Endothelial cell of umbilical vein (primary cell): ENCODE measurements around the gene TNFAIP8. TPM values are rescaled to one million over a fixed set of nuclear protein-coding genes. Genes with fewer than 3 reads are reported as not detected.
A peak's percentile ranks its signal among the peaks of the same experiment; 100 is the strongest.
"Not testable (repeated sequence)": the region's sequence is repeated elsewhere in the genome, so short reads cannot be mapped to it uniquely, and the experiment has no call there.

Experiments
- BruUV-seq: library from RNA; stranded (reverse); fragments of 400-500 nt; replicated peaks from 2 replicates; lab custom pipeline; 2021; lab: Mats Ljungman, UMichigan
- CTCF ChIA-PET: fragments of 300-600, 350-600 bp; sonication (Branson Sonifier 250); formaldehyde crosslinking; loops from one replicate; lab custom pipeline; 2021; ENCODE audit warnings: antibody characterized with exemption, inconsistent platforms; lab: Charles Lee
- POLR2A ChIA-PET: fragments of 300-600, 350-600 bp; sonication (Branson Sonifier 250); formaldehyde crosslinking; loops from one replicate; lab custom pipeline; 2021; ENCODE audit warnings: antibody characterized with exemption, inconsistent platforms; lab: Charles Lee
- DNase-seq: peaks from one replicate; pipeline ENCODE4 v3.0.0-alpha.2; 2011; ENCODE audit warnings: low read depth, low spot score
- FAIRE-seq: peaks from 2 replicates; lab custom pipeline; 2011; peaks lifted over from hg19 to GRCh38; lab: Jason Lieb, UNC
- H2AFZ ChIP-seq: 2 replicates; pipeline ENCODE4 v1.6.0; 2012; ENCODE audit warnings: low read depth, low read length, control low read depth, inconsistent platforms
- H3K27ac ChIP-seq: 2 replicates; pipeline ENCODE4 v1.5.1; 2011; ENCODE audit warnings: low read depth, mild to moderate bottlenecking, control low read depth, low read length, moderate library complexity; ENCODE audit not compliant: insufficient read depth
- H3K27me3 ChIP-seq, 2 experiments: 2 replicates each; pipeline versions ENCODE4 v1.6.0 to v1.6.1; 2011; ENCODE audit warnings: low read length in 2 of 2, mixed read lengths in 1 of 2; ENCODE audit not compliant: control insufficient read depth in 2 of 2, insufficient read depth in 2 of 2
- H3K36me3 ChIP-seq, 2 experiments: 2 replicates in 1 of 2; 3 replicates in 1 of 2; pipeline ENCODE4 v1.5.1; 2011; ENCODE audit warnings: low read length in 2 of 2, mild to moderate bottlenecking in 1 of 2, moderate library complexity in 1 of 2; ENCODE audit not compliant: control insufficient read depth in 2 of 2, insufficient read depth in 2 of 2; ENCODE audit errors: extremely low read depth in 1 of 2
- H3K4me1 ChIP-seq: 3 replicates; pipeline ENCODE4 v1.5.1; 2011; ENCODE audit warnings: mild to moderate bottlenecking, low read length; ENCODE audit not compliant: control insufficient read depth, insufficient read depth; ENCODE audit errors: extremely low read depth
- H3K4me2 ChIP-seq: 2 replicates; pipeline ENCODE4 v1.6.1; 2011; ENCODE audit warnings: low read length, control low read depth, mixed read lengths; ENCODE audit not compliant: insufficient read depth
- H3K4me3 ChIP-seq, 3 experiments: fragments of 200-600 bp in 1 of 3; sonication (generic), shearing (Covaris generic) in 1 of 3; replicated peaks in 1 of 3; 2 replicates each; pipeline ENCODE4 v1.5.1; 2011 to 2016; ENCODE audit warnings: control low read depth in 3 of 3, low read length in 3 of 3, mild to moderate bottlenecking in 2 of 3, inconsistent platforms in 1 of 3, low read depth in 1 of 3, moderate library complexity in 1 of 3; ENCODE audit not compliant: insufficient read depth in 1 of 3
- H3K79me2 ChIP-seq: 2 replicates; pipeline ENCODE4 v1.6.0; 2012; ENCODE audit warnings: low read length, inconsistent platforms; ENCODE audit not compliant: control insufficient read depth, insufficient read depth
- H3K9ac ChIP-seq: replicated peaks from 2 replicates; pipeline ENCODE3; 2011; ENCODE audit warnings: low read length, control low read depth; ENCODE audit not compliant: insufficient read depth; ENCODE audit errors: extremely low read depth
- H3K9me1 ChIP-seq: replicated peaks from 3 replicates; pipeline ENCODE4 v1.6.0; 2011; ENCODE audit warnings: mild to moderate bottlenecking, low read length; ENCODE audit not compliant: control insufficient read depth, insufficient read depth; ENCODE audit errors: extremely low read depth
- H3K9me3 ChIP-seq: replicated peaks from 2 replicates; pipeline ENCODE4 v1.5.1; 2012; ENCODE audit warnings: low read length, inconsistent platforms; ENCODE audit not compliant: control insufficient read depth, insufficient read depth
- H4K20me1 ChIP-seq: replicated peaks from 2 replicates; pipeline ENCODE3; 2011; ENCODE audit warnings: mild to moderate bottlenecking, low read length; ENCODE audit not compliant: control insufficient read depth, insufficient read depth; ENCODE audit errors: extremely low read depth
- FOS ChIP-seq: IDR thresholded peaks from 2 replicates; pipeline ENCODE4 v1.6.1; 2011; ENCODE audit warnings: mild to moderate bottlenecking, low read length, moderate library complexity, borderline replicate concordance; ENCODE audit not compliant: insufficient read depth
- POLR2AphosphoS5 ChIP-seq: IDR thresholded peaks from 2 replicates; pipeline ENCODE4 v1.6.1; 2012; ENCODE audit warnings: low read depth, mild to moderate bottlenecking, control low read depth, low read length, moderate library complexity; ENCODE audit not compliant: insufficient read depth
- dilution Hi-C: fragments of 300-500 bp; cut with MboI; formaldehyde crosslinking; loops from one replicate; pipeline ENCODE4 v1.15.0; 2019; ENCODE audit warnings: low sequenced_read_pairs; ENCODE audit not compliant: extremely low pct_ligation_motif_present
- intact Hi-C: fragments of 100-400 bp; cut with micrococcal nuclease; formaldehyde crosslinking; loops from one replicate; pipeline ENCODE4 v1.10.0; 2022
- polyA plus RNA-seq, 4 experiments: library from polyadenylated mRNA; depleted of rRNA in 3 of 4; stranded (reverse) in 3 of 4; unstranded in 1 of 4; fragments of >200 nt; gene quantifications; 2 replicates each; pipeline versions ENCODE4 v1.2.1 to v1.2.3, GENCODE V29; 2011 to 2012; ENCODE audit warnings: missing spikeins in 1 of 4
- total RNA-seq: library from RNA; stranded (reverse); gene quantifications from 2 replicates; pipeline ENCODE4 v1.2.3, GENCODE V29; 2021
- TF ChIP-seq, protein P1 (sequence below), 2 donors: IDR thresholded peaks; 1 replicate in 1 of 2; 2 replicates in 1 of 2; pipeline ENCODE4 v1.5.1; 2011; ENCODE audit warnings: low read length in 2 of 2, mild to moderate bottlenecking in 2 of 2, moderate library complexity in 2 of 2, control low read depth in 1 of 2, inconsistent platforms in 1 of 2, low read depth in 1 of 2; ENCODE audit not compliant: insufficient read depth in 1 of 2; ENCODE audit errors: extremely low read depth in 1 of 2
- TF ChIP-seq, protein P2 (sequence below): IDR thresholded peaks from 2 replicates; pipeline ENCODE4 v1.6.1; 2011; ENCODE audit not compliant: insufficient read depth, insufficient read length

Gene TNFAIP8
- total and polyA plus RNA-seq, 2 donors (not counting 3 experiments of a cell fraction or from before 2014, with no cell fraction given) = 4.7 to 7.4 TPM

DNA sequence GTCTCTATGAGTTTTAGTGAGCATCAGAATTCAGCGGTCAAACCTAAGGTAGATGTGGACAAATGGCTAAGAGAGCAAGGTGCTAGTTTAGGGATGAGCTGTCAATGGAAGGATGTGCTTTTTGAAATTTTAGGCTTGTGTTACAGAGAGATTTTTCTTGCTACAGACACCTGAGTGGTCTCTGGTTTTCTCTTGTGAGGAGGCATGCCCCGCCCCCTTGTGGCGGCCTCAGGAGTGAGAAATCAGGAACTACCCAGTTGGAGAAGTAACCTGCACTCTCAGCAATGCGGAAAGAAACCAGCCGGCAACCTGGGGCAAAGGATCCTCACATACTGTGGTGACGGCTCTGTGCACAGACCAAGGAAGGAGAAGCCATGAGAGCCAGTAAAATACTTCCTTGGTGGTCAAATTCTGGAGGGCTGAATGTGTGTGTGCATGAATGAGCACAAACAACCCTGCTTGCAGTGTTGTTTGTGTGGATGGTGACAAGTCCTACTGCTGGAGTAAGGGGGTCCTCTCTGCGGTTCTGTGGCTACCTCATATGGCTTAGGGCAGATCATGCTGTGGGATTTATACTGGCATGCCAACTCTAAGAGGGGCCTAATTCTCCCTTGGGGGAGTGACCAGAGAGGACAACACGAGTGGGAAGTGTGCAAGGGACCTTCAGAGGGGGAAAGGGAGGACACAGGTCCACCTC is 79.8 kb downstream of the TNFAIP8 start:
- H3K9me3 ChIP-seq = no peaks in the 10 kb centered on the region
- no peak overlapping the region for H3K4me2 ChIP-seq
- H4K20me1 ChIP-seq = no peaks in the 10 kb centered on the region
- H3K27me3 ChIP-seq = peaks cover 4% of the 10 kb centered on the region in 2 experiments
- DNase-seq = peak; percentile 62
- BruUV-seq = no TSS peak
- H2AFZ ChIP-seq = no peak overlapping the region
- no peaks in the 10 kb centered on the region for H3K4me1 ChIP-seq
- TF ChIP-seq, protein P1, sequence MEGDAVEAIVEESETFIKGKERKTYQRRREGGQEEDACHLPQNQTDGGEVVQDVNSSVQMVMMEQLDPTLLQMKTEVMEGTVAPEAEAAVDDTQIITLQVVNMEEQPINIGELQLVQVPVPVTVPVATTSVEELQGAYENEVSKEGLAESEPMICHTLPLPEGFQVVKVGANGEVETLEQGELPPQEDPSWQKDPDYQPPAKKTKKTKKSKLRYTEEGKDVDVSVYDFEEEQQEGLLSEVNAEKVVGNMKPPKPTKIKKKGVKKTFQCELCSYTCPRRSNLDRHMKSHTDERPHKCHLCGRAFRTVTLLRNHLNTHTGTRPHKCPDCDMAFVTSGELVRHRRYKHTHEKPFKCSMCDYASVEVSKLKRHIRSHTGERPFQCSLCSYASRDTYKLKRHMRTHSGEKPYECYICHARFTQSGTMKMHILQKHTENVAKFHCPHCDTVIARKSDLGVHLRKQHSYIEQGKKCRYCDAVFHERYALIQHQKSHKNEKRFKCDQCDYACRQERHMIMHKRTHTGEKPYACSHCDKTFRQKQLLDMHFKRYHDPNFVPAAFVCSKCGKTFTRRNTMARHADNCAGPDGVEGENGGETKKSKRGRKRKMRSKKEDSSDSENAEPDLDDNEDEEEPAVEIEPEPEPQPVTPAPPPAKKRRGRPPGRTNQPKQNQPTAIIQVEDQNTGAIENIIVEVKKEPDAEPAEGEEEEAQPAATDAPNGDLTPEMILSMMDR (IDR thresholded peaks at IDR 0.05; ENCODE audit: extremely low read depth in 1 of 2, insufficient read depth in 1 of 2, low read depth in 1 of 2, low read length in 2 of 2) = peak; percentile 59 to 80
- TF ChIP-seq FOS (no peak), POLR2AphosphoS5 (no peak)
- TF ChIP-seq, protein P2, sequence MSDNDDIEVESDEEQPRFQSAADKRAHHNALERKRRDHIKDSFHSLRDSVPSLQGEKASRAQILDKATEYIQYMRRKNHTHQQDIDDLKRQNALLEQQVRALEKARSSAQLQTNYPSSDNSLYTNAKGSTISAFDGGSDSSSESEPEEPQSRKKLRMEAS = no peak
- CTCF ChIA-PET = interaction anchor here (0.6 to 4.0 kb wide), 15 partner anchors 11 to 492 kb away, joined by 3 to 57 read pairs (median 4); partner anchors contain the start of gene DTWD2
- POLR2A ChIA-PET = no interaction called here
- no peak overlapping the region for H3K27ac ChIP-seq
- intact Hi-C loops = loop anchor here (1.0 kb wide), 2 partner anchors 23 to 447 kb away; partner anchors contain the start of gene DTWD2
- no peak overlapping the region for H3K4me3 ChIP-seq
- H3K9ac ChIP-seq = no peak overlapping the region
- FAIRE-seq = peak; percentile 83
- dilution Hi-C loops = no loop called here
- H3K36me3 ChIP-seq = no peaks in the 10 kb centered on the region
- H3K79me2 ChIP-seq = no peaks in the 10 kb centered on the region
- no peaks in the 10 kb centered on the region for H3K9me1 ChIP-seq

DNA sequence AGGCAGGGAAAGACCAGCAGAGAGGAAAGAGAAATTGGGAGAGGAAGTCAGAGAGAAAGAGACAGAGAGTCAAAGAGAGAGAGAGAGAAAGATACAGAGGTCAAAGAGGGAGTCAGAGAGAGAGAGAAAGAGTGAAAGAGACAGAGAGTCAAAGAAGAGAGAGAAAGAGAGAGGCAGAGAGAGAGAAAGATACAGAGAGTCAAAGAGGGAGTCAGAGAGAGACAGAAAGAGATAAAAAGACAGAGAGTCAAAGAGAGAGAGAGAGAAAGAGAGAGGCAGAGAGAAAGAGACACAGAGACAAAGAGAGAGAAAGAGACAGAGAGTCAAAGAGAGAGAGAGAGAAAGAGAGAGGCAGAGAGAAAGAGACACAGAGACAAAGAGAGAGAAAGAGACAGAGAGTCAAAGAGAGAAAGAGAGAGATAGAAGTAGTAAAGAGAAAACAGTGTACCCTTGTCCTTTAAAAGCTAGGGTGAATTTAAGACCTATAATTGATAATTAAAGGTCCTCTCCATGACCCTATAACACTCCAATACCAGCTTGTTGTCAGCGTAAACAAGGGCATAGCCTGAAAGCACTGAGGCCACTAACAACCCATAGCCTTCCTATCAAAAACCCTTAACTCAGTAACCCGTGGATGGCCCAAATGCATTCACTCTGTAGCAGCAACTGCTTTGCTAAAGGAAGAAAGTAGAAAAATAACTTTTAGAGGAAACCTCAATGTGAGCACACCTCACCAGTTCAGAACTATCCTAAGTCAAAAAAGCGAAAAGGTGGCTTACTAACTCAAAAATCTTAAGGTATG is 82.2 kb downstream of the TNFAIP8 start:
- H3K9ac ChIP-seq, DNase-seq, H4K20me1 ChIP-seq, H3K4me2 ChIP-seq, H3K79me2 ChIP-seq, H2AFZ ChIP-seq, H3K27me3 ChIP-seq, H3K4me3 ChIP-seq, H3K27ac ChIP-seq, H3K4me1 ChIP-seq, intact Hi-C loops, FAIRE-seq, dilution Hi-C loops, POLR2A ChIA-PET, BruUV-seq, H3K36me3 ChIP-seq, H3K9me3 ChIP-seq, H3K9me1 ChIP-seq: not testable (repeated sequence)
- CTCF ChIA-PET = interaction anchor here (2.3 kb wide), 1 partner anchor 450 kb away, joined by 4 read pairs; the partner anchor contains the start of gene DTWD2

DNA sequence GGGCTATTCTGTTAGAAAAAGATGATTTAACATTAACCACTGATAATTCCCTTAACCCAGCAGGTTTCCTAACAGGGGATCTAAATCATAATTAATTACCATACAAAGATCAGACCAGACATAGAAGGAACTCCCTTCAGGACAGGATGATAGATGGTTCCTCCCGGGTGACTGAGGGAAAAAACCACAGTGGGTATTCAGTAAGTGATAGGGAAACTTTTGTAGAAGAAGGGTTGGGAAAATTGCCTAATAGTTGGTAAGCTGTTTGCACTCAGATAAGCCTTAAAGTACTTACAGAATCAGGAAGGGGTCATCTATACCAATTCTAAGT is 82.7 kb downstream of the TNFAIP8 start:
- dilution Hi-C loops, H4K20me1 ChIP-seq, BruUV-seq, H3K9ac ChIP-seq, H3K4me1 ChIP-seq, H3K4me3 ChIP-seq, H3K9me3 ChIP-seq, H2AFZ ChIP-seq, H3K4me2 ChIP-seq, H3K27me3 ChIP-seq, H3K79me2 ChIP-seq, H3K9me1 ChIP-seq, POLR2A ChIA-PET, intact Hi-C loops, H3K36me3 ChIP-seq, DNase-seq, H3K27ac ChIP-seq, FAIRE-seq: not testable (repeated sequence)
- CTCF ChIA-PET = interaction anchor here (2.3 kb wide), 1 partner anchor 450 kb away, joined by 4 read pairs; the partner anchor contains the start of gene DTWD2
